Sigmoid colon (tissue), 7 donors: ENCODE measurements around the gene ABCG5. TPM values are rescaled to one million over a fixed set of nuclear protein-coding genes. Genes with fewer than 3 reads are reported as not detected.

Experiments
- DNase-seq: peaks from one replicate; pipeline ENCODE4 v3.0.0-alpha.2; 2019
- H3K27ac ChIP-seq, 4 donors: fragments of 200-600 bp; sonication (generic); one replicate each; pipeline ENCODE4 v1.5.1; 2016 to 2019; ENCODE audit warnings: mild to moderate bottlenecking in 1 of 4
- H3K27me3 ChIP-seq, 3 donors: fragments of 200-600 bp; sonication (generic); one replicate each; pipeline ENCODE4 v1.5.1; 2019; ENCODE audit warnings: mild to moderate bottlenecking in 1 of 3
- H3K36me3 ChIP-seq, 4 donors: fragments of 200-600 bp; sonication (generic); one replicate each; pipeline ENCODE4 v1.5.1; 2016 to 2019
- H3K4me1 ChIP-seq, 4 donors: fragments of 200-600 bp; sonication (generic); one replicate each; pipeline ENCODE4 v1.5.1; 2017 to 2019
- H3K4me3 ChIP-seq, 4 donors: fragments of 200-600 bp; sonication (generic); one replicate each; pipeline ENCODE4 v1.5.1; 2017 to 2019; ENCODE audit warnings: mild to moderate bottlenecking in 2 of 4, moderate library complexity in 1 of 4
- H3K9me3 ChIP-seq, 4 donors: fragments of 200-600 bp in 3 of 4; sonication (generic) in 3 of 4; one replicate each; pipeline versions ENCODE4 v1.5.1 to v1.6.1; 2013 to 2019
- CTCF ChIP-seq, 4 experiments: fragments of 450-650 bp in 3 of 4; fragments of 200-600 bp in 1 of 4; IDR thresholded peaks; one replicate each; pipeline ENCODE4 v1.5.1; 2016 to 2019; ENCODE audit warnings: antibody characterized with exemption in 4 of 4, mild to moderate bottlenecking in 3 of 4, moderate library complexity in 2 of 4
- EP300 ChIP-seq, 4 donors: sonication (generic); formaldehyde crosslinking; IDR thresholded peaks; one replicate each; pipeline ENCODE4 v1.6.1; 2017; ENCODE audit warnings: antibody characterized with exemption in 4 of 4
- POLR2A ChIP-seq, 2 donors: fragments of 450-650 bp; IDR thresholded peaks; one replicate each; pipeline ENCODE4 v1.6.1; 2016; ENCODE audit warnings: antibody characterized with exemption in 2 of 2, mild to moderate bottlenecking in 2 of 2, moderate library complexity in 2 of 2
- POLR2AphosphoS5 ChIP-seq, 4 donors: sonication (generic); formaldehyde crosslinking; IDR thresholded peaks; one replicate each; pipeline ENCODE4 v1.6.1; 2017; ENCODE audit warnings: antibody characterized with exemption in 4 of 4
- WGBS, 2 donors: extraction: QIAGEN DNeasy Blood & Tissue Kit; methylation state at CpG; one replicate each; pipeline ENCODE4 v1.1.7; 2013; 5-methylcytosine and 5-hydroxymethylcytosine counted together
- intact Hi-C: fragments of 100-400 bp; cut with DNase I; formaldehyde crosslinking; loops from one replicate; pipeline ENCODE4 v1.15.1; 2023
- polyA plus RNA-seq, 3 donors: library from polyadenylated mRNA; stranded (reverse); fragments of 200-250 nt; gene quantifications; one replicate each; pipeline ENCODE4 v1.2.3, GENCODE V29; 2013
- total RNA-seq, 4 donors: library from RNA; depleted of rRNA; stranded (reverse); fragments of >200 nt; gene quantifications; one replicate each; pipeline ENCODE4 v1.1.0, GENCODE V29; 2016
- donor health status: healthy with polysubstance abuse.
- donor health status: Bipolar disorder and iron deficiency.
- donor health status: healthy.

ABCG5 gene
- total and polyA plus RNA-seq, 7 donors = 0.10 to 0.23 TPM; not detected in 5

GRCh38 chr2:43812006-43812405 lies 26.6 kb downstream of the ABCG5 start:
- no peaks in the 10 kb centered on the region for H3K27me3 ChIP-seq
- no peak for TF ChIP-seq EP300 (IDR thresholded peaks at IDR 0.05)
- TF ChIP-seq POLR2AphosphoS5 (IDR thresholded peaks at IDR 0.05) = no peak
- TF ChIP-seq POLR2A (IDR thresholded peaks at IDR 0.05) = no peak
- no peak for TF ChIP-seq CTCF (IDR thresholded peaks at IDR 0.05)
- peaks cover 0 to 46% (median 0%) of the 10 kb centered on the region in 4 donors for H3K36me3 ChIP-seq
- WGBS, 2 donors = 67 to 81% methylated on average over 2 of the region's 2 CpGs
- intact Hi-C loops = no loop called here
- H3K9me3 ChIP-seq = no peaks in the 10 kb centered on the region
- H3K4me1 ChIP-seq = no peaks in the 10 kb centered on the region
- DNase-seq = no peak
- H3K4me3 ChIP-seq = no peak overlapping the region
- H3K27ac ChIP-seq = no peak overlapping the region

GRCh38 chr2:43810888-43811287 lies 27.8 kb downstream of the ABCG5 start:
- Histone ChIP-seq H3K4me1 (no peaks in the 10 kb centered on the region), H3K27me3 (no peaks in the 10 kb centered on the region), H3K9me3 (no peaks in the 10 kb centered on the region), H3K36me3 (peaks cover 0 to 57% (median 0%) of the 10 kb centered on the region in 4 donors), H3K27ac (no peak overlapping the region), H3K4me3 (no peak overlapping the region)
- no peak for DNase-seq
- TF ChIP-seq CTCF (IDR thresholded peaks at IDR 0.05) = no peak
- no peak for TF ChIP-seq POLR2AphosphoS5 (IDR thresholded peaks at IDR 0.05)
- no peak for TF ChIP-seq EP300 (IDR thresholded peaks at IDR 0.05)
- TF ChIP-seq POLR2A (IDR thresholded peaks at IDR 0.05) = no peak
- WGBS, 2 donors = 69 to 84% methylated on average over 1 of the region's 1 CpG
- intact Hi-C loops = no loop called here

GRCh38 chr2:43810452-43810851 lies 28.2 kb downstream of the ABCG5 start:
- TF ChIP-seq CTCF (IDR thresholded peaks at IDR 0.05) (no peak), EP300 (IDR thresholded peaks at IDR 0.05) (no peak), POLR2AphosphoS5 (IDR thresholded peaks at IDR 0.05) (no peak), POLR2A (IDR thresholded peaks at IDR 0.05) (no peak)
- intact Hi-C loops = no loop called here
- no peak for DNase-seq
- H3K27ac ChIP-seq = no peak overlapping the region
- no peaks in the 10 kb centered on the region for H3K27me3 ChIP-seq
- H3K9me3 ChIP-seq = no peaks in the 10 kb centered on the region
- WGBS, 2 donors = 80 to 84% methylated on average over 2 of the region's 2 CpGs
- H3K4me3 ChIP-seq = no peak overlapping the region
- no peaks in the 10 kb centered on the region for H3K4me1 ChIP-seq
- H3K36me3 ChIP-seq = peaks cover 0 to 61% (median 0%) of the 10 kb centered on the region in 4 donors

- Histone ChIP-seq H3K4me3 (no peak overlapping the region), H3K9me3 (no peaks in the 10 kb centered on the region), H3K27ac (no peak overlapping the region), H3K36me3 (peaks cover 0 to 77% (median under 1%) of the 10 kb centered on the region in 4 donors), H3K27me3 (no peaks in the 10 kb centered on the region), H3K4me1 (no peaks in the 10 kb centered on the region)
- no peak for TF ChIP-seq EP300 (IDR thresholded peaks at IDR 0.05)
- WGBS, 2 donors = 52 to 81% methylated on average over 2 of the region's 2 CpGs
- intact Hi-C loops = no loop called here
- no peak for DNase-seq
Measured at GRCh38 chr2:43806719-43807031, 32.0 kb downstream of the ABCG5 start.

- no peaks in the 10 kb centered on the region for H3K9me3 ChIP-seq
- H3K36me3 ChIP-seq = peaks cover 0 to 58% (median 2%) of the 10 kb centered on the region in 4 donors
- H3K27me3 ChIP-seq = no peaks in the 10 kb centered on the region
- no peak overlapping the region for H3K27ac ChIP-seq
- WGBS, 2 donors = 41 to 81% methylated on average over 1 of the region's 1 CpG
- H3K4me1 ChIP-seq = no peaks in the 10 kb centered on the region
- no peak for DNase-seq
- intact Hi-C loops = no loop called here
- TF ChIP-seq POLR2AphosphoS5 (IDR thresholded peaks at IDR 0.05) = no peak
- no peak for TF ChIP-seq CTCF (IDR thresholded peaks at IDR 0.05)
- TF ChIP-seq EP300 (IDR thresholded peaks at IDR 0.05) = no peak
- TF ChIP-seq POLR2A (IDR thresholded peaks at IDR 0.05) = no peak
- H3K4me3 ChIP-seq = no peak overlapping the region
Measured at GRCh38 chr2:43803113-43803512, 35.5 kb downstream of the ABCG5 start.
